CD4-positive, alpha-beta T cell treated with Interleukin-4 for 1 hour (primary cell): Measurements from ENCODE around the gene EIF2D.
A peak's percentile ranks its signal among the peaks of the same experiment; 100 is the strongest.
"Not testable (repeated sequence)": the region's sequence is repeated elsewhere in the genome, so short reads cannot be mapped to it uniquely, and the experiment has no call there.

ENCODE experiments used
- DNase-seq, 2 donors: peaks; one replicate each; pipeline ENCODE4 v3.0.0-alpha.2; 2020 to 2022

Gene EIF2D

DNA sequence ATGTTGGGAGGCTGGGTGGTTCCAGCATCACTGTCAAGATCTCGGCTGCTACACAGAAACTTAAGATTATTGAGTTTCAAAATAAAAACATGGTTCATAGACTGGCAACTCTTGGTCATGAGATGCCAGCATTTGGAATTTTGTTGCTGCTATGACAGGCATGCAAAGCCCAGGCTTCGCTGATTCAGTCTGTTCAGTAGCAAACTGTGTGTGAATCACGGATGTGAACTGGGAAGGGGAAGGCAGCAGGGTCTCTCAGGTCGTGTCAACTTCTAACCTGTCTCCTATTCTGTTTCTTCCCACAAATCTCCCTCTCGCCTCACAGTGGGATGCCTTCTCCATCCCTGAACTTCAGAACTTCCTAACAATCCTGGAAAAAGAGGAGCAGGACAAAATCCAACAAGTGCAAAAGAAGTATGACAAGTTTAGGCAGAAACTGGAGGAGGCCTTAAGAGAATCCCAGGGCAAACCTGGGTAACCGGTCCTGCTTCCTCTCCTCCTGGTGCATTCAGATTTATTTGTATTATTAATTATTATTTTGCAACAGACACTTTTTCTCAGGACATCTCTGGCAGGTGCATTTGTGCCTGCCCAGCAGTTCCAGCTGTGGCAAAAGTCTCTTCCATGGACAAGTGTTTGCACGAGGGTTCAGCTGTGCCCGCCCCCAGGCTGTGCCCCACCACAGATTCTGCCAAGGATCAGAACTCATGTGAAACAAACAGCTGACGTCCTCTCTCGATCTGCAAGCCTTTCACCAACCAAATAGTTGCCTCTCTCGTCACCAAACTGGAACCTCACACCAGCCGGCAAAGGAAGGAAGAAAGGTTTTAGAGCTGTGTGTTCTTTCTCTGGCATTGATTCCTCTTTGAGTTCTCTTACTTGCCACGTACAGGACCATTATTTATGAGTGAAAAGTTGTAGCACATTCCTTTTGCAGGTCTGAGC lies 25.5 kb downstream of the EIF2D start:
- DNase-seq: no peak

DNA sequence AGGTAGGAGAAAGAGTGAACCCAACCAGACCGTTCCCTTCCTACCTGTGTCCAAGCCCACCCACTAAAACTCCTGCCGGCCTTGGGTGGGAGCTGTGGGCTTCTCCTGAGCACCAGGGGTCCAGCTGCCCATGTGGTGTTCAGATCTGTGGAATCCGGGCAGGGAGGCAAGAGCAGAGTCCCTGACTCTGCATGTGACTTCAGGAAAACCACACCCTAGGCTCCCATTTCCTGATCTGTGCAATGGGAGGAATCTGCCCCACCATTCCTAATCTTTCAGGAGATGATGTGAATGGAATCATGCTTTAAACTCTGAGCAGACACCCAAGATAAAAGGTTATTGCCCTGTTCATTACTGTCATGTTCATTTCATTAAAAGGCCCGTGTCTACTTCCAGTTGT lies 27.6 kb downstream of the EIF2D start:
- DNase-seq: no peak

DNA sequence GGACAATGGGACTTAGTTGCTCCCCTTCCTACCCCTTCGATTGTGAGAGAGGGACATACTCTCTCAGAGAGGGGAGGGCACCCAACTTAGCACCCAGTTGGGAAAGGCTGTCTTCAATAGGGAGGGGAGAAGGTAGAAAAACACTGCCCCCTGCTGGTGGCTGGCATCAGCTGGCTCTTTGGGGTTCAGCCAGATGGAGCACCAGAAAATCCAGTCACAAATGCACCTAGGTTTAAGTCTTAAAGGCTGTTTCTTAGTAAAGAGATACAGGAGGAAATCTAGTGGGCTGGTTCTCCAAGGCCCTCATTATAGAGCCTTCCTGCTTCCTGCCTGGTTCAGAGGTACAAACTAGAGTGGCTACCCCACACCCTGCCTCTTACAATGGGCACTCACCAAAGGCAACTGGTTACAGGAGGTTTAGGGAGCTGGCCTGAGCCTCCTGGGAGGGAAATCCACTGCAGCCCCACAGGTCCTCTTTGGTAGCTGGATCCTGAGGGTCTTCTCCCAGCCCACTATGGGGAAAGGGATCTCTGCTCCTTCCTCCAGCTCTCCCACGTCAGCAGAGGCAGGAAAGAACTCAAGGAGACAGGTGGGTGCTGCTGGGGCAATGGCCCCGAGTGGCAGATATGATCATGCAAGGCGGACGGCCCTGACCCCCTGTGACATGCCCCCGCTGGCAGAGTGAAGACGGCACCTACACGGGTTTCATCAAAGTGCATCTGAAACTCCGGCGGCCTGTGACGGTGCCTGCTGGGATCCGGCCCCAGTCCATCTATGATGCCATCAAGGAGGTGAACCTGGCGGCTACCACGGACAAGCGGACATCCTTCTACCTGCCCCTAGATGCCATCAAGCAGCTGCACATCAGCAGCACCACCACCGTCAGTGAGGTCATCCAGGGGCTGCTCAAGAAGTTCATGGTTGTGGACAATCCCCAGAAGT lies 28.3 kb downstream of the EIF2D start:
- peak; percentile 86 to 87 for DNase-seq

DNA sequence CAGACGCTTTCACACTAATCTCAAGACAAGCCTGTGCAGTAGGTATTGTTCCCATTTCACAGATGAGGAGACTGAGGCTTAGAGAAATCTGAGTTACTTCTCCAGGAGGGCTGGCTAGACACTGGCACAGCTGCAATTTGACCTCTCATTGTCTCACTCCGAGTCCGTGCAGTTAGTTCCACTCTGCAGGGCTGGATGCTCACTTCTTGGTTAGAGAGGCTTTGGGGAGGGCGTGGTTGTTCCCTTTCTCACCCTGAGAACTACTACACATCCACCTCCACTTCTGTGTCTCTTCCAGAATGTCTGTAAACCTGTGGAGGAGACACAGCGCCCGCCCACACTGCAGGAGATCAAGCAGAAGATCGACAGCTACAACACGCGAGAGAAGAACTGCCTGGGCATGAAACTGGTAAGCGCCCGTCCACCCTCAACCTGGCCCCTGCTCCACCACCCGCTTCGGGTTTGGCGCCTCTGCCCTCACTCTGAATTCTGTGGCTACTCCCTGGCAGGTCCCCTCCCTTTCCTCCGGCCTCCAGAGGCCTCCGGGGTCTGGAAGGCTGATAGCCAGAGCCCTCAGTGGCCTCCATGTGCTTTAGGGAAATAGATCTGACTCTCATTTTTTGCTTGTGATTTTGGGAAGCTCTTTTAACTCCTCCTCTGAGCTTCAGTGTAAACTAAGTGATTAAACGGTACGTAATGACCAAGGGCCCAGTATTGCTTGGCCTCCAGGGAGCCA lies 29.1 kb downstream of the EIF2D start:
- DNase-seq: no peak

DNA sequence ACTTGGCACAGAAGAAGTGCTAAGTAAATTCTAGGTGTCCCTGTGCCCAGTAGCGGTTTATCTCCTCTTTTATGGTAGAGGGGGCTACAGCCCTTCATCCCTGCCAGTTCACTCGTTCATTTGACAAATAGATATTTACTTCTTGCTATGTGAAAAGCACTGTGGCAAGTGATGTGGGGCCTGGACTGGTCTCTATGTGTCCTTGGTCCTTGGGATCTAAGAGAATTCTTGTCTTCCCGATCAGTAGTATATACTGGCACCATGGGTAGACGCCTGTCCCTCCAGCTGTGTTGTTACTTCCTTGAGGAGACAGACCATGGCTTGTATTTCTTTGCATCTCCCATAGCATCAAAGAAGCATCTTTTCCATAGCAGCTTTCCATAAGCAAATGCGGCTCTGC lies 29.7 kb downstream of the EIF2D start:
- no peak for DNase-seq

DNA sequence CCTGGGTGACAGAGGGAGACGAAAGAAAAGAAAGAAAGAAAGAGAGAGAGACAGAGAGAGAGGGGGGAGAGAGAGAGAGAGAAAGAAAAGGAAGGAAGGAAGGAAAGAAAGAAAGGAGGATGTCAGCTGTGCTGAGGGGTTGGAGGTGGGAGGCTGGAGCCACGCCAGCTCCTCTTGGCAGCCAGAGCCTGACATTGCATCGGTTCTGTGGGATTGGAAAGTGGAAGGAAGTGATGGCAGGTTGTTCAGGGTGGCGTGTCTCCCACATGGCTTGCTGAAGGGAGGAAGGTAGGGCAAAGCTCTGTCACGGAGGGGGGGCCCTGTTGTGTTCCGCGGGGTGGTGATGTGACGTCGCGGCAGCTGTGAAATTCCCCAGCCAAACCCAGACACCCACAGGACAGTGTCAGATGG lies 30.7 kb downstream of the EIF2D start:
- DNase-seq: peak; percentile 86 to 90

DNA sequence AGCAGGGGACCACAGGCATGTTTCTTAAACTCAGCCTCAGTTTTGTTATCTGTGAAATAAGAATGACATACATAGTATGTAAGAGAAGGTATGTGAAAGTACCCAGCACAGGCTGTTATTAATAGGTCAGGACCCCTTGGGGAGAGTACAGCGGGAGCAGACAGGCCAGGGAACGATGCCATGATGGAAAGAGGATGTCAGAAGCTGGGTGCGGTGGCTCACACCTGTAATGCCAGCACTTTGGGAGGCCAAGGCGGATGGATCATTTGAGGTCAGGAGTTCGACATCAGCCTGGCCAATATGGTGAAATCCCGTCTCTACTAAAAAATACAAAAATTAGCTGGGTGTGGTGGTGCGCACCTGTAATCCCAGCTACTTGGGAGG lies 31.2 kb downstream of the EIF2D start:
- not testable (repeated sequence) for DNase-seq

DNA sequence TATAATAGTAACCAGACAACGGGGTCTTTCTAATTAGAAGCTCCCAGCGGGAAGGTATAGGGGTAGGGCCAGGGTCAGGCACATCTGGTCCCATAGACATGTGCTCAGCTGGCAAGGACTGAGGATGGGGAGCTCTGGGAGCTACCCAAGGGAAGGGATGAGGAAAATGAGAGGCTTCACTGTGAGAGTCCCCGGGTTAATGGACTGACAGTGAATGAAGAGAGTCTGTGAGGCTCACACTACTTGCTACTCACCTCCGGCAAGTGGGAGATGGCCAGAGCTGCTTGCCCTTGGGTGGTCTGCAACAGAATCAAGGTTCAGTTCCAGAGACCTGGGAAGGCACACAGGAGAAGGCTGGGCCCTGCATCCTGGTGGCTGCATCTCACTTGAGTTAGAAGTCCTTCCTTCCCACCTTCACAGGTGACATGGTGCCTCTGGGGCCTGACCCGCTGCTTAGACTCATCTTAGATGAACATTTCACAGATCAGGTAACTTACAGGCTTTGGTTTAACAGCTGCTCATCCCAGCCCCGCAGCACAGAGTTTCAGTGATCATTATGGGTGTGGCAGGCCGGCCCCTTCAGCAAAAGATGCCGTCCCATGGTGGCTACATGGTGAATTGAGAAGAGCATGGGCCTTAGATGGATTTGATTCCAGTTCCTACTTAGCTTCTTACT lies 31.7 kb downstream of the EIF2D start:
- DNase-seq: no peak

DNA sequence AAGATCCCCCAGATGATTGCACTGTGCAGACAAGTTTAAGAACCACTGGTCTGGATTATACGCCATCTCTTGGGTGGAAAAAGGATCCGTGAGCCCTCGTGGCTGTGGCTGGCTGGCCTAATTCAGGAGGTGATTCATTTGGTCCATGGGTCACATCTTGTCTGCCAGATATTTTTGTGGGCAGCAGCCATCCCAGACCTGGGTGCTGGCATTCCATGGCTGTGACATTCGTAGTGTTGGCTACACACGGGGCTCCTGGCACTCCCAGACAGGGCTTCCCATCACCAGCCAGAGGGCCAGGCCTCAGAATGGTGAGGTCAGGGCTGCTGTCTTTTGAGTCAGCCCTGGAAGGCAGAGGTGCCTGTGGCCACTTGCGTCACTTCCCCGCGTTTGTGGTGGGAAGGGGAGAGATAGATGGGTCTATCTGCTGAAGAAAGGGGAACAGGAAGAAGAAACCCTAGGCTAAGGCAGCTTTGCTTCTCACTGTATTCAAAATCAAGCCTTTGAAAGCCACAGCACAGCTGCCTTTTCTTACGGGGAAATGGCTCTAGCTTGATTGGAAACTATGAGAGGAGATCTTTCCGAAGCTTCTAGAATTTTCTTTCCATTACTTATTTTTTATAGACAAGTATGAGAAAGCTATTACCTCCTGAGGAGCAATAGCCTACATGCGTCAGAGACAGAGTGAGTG lies 32.4 kb downstream of the EIF2D start:
- DNase-seq: peak; percentile 91 to 94

DNA sequence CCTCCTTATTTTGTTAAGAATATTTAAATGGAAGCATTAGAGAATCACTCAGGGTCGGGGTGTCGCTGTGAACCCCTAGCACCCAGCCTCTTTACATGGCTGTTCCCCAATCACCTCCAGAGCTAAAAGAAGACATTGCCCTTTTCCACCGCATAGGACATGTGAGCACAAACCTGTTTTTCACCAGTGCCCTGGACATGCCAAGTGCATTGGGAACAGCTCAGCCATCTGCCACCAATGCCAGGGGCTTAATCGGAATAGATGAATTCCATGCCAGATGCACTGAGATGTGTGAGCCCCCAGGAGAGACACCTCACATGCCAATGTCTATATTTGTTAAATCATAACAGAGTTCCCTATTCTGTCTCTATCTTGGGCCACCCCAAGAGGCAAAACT lies 33.3 kb downstream of the EIF2D start:
- no peak for DNase-seq

DNA sequence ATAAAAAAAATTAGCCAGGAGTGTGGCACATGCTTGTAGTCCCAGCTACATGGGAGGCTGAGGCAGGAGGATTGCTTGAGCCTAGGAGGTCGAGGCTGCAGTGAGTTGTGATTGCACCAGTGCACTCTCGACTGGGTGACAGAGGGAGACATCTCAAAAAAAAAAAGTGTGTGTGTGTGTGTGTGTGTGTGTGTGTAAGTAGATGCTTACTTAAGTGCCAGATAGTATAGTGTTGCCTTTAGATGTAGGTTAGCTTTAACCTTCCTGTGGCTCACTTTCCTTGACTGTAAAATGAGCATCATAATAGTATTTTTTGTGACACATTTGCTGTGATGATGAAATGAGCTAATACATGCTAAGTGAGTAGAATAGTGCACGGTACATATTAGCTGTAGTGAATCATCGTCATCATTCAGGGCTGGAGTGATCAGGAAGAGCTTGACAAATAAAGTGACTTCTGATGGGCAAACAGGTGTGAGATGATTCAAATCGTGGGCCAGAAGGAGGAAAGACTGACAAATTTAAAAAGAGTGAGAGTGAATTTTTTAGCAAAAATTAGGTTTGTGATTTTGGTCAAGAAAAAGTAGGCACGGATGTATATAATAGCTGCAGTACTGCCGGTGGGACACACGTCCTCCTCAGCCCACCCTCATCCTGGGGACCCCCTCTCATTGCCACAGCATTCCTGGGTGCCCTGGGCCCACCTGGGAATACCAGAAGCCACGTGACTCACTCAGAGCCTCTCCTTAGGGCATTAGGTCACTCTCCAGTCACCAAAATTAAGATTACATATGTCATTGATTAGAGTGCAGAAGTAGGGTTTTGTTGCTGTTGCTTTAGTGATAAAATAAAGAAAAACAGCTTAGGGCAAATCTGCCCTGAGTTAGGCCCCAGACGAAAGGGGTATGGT lies 33.9 kb downstream of the EIF2D start:
- DNase-seq: peak in 1 of 2 donors; percentile 60

DNA sequence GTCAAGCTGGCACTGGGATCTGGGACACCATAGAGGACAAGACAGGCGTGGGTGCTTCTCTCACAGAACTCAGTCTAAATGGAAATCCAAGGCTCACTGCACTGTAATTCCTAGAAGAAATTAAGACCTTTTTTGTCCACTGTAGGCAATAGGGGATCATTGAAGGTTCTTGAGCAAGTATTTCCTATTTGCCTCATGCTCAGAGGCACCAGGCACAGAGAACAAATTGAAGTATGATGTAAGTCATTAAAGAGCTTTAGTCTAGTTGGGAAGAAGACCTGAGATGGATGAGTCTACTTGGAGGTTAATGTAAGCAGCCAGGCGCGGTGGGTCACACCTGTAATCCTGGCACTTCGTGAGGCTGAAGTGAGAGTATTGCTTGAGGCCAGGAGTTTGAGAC lies 34.6 kb downstream of the EIF2D start:
- DNase-seq: no peak

DNA sequence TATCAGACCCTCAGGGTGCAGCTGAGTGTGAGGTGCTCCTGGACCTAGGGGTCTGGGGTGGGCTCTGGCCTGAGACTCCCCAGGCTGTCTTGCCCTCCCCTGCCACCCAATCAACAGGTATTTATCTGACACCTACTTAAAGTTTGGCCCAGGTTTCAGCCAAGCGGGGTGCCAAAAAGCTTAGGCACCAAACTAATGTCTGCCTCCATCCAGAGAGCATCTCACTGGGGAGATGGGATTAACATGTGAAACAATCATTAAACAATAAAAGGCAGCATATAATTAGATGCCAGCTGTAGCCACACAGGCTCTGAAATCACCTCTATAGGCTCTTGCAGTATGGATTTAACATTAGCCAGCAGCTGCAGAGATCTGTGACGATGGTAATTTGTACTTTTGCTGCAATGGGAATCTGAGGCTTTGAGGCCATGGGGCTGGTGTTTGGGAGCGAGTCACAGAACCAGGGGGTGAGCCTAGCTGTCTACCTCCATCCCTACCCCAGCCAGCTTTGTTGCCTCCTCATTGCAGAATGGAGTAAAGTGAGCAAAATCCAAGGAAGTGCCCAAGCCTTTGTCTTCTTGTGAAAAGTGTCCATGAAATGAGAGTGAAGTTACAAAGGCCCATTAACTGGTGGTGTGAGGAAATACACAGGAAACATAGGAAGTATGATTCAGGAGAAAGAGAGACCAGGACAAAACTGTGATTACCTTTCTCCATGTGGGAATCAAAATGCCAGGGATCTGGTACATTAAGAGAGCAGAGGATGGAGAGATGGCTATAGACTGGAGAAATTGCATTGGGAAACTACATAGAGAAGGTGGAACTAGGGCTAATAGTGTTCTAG lies 36.1 kb downstream of the EIF2D start:
- no peak for DNase-seq

DNA sequence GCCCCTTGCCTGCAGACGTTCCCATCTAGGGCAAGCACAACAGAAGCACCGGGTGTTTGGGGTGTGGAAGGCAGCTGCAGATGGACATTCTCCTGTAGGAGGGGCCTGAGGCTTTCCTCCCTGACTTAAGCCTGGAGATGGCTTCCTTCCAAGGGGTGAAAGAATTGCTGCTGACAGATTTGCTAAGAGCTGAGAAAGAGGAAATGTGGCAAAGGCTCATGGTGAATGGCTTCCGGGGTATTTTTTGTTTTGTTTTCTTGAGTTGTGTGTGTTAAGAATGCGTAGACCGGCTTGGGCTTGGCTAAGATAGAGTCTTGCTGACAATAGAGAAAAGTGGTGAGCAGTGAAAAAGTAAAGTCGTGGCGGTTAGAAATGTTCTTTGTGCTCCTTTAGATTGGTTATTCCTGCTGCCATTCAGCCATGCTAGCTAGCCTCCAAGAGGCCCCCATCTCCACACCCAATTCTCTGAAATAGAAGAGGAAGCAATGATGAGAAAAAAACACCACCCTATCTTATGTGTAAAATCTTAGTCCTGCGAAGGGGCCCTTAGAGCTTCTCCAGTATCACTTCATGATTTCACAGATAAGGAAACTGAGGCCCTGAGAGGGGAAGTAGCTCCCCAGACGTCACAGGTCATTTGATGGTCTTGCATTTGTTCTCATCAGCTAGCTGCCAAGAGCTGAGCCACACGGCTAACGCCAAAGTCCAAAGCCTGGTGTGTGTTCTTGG lies 36.9 kb downstream of the EIF2D start:
- peak; percentile 72 to 84 for DNase-seq

DNA sequence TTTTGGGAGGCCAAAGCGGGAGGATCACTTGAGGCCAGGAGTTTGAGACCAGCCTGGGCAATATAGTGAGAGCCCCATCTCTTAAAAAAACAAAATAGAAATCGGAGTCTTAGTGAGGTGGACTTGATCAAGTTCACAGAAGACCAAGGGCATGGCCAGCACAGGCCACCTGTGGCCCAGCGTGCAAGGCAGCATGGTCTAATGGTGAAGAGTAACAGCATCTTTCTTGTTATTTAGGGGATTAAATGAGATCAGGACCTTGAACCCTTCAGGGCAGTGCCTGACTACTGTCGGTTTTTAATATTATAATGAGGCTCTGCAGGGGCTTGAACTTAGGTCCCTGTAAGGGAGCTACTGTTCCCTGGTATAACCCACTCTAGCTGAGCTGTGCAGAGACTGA lies 38.5 kb downstream of the EIF2D start:
- no peak for DNase-seq

DNA sequence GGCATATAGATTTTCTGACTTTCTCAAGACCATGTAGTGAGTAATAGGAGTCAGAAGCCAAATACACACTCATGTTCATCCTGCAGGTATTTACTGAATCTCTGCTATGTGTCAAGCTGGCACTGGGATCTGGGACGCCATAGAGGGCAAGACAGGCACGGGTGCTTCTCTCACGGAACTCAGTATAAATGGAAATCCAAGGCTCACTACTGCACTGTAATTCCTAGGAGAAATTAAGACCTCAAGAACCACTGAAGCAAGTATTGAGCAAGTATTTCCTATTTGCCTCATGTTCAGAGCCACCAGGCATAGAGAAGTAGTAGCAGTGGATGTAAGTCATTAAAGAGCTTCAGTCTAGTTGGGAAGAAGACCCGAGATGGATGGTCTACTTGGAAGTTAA lies 38.9 kb downstream of the EIF2D start:
- no peak for DNase-seq

DNA sequence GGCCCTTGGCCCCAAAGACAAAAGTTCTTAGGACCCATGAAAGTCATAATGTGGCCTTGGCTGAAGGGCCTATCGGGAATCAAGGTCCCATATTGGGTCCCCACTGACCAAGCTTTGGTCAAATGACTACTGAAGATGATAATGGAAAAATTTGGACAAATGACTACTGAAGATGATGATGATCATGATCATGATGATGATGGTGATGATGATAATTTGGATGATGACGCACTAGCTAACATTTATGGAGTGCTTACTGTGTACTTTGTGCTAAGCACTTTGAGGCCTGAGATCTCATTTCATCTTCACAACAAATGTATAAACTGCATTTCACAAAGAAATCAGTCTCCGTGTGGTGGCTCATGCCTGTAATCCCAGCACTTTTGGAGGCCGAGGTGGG lies 39.4 kb downstream of the EIF2D start:
- no peak for DNase-seq

DNA sequence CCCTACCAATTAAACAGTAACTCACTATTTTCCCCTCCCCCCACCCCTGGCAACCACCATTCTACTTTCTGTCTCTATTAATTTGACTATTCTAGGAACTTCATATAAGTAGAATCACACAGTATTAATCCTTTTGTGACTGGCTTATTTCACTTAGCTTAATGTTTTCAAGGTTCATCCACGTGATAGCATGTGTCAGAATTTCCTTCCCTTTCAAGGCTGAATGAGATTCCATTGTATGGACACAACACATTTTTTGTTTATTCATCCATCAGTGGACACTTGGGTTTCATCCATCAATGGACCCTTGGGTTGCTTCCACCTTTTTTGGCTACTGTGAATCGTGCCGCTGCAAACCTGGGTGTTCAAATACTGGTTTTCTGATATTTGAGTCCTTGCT lies 41.7 kb downstream of the EIF2D start:
- DNase-seq: no peak

DNA sequence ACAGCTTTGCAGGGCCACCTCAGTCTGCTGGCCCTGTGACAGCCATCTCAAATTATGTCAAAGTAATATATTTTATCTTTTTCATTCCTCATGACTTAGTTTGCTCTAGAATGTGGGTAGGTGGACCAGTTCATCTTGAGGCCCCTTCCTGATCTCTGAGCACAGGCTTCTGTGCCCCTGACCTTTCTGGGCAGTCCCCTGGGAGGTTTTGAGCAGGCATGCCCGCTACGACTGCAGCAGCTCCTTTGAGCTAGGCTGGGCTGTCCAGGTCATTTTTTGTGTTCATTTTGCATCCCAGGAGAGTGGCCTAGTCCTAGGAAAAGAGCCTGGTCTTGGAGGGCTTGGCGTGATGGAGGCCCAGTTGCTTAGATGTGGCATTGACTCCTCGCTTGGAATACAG lies 42.7 kb downstream of the EIF2D start:
- DNase-seq: no peak
